ENCODE results near the gene ACTN3.

ACTN3 gene

GRCh38 chr11:66545701-66546367 is 869 bp upstream of the ACTN3 start, which contains the start of gene ZDHHC24:
ZDHHC24 (minus strand) TSS chr11:66546048; CDS start chr11:66546003, 45 bp downstream.
- Histone ChIP-seq H3K4me1 (ENCODE audit: insufficient read depth, low read length, severe bottlenecking) (peaks cover 33% of the 10 kb centered on the region), H3K4me2 (ENCODE audit: low read length) (peak within 1 kb of the TSS; percentile 91), H3K4me3 (ENCODE audit: low read depth, low read length, poor library complexity, severe bottlenecking) (peak within 1 kb of the TSS; percentile 89), H3F3A (ENCODE audit: insufficient read depth, low read length) (no peaks in the 10 kb centered on the region), H3K27ac (ENCODE audit: low read depth, low read length, poor library complexity, severe bottlenecking) (peak within 1 kb of the TSS; percentile 75), H4K20me1 (ENCODE audit: insufficient read depth, low read length) (no peaks in the 10 kb centered on the region), H3K27me3 (ENCODE audit: insufficient read depth, low read length) (0 out of 2 replicates have a peak, but pooled peaks cover 3% of the 10 kb centered on the region), H3K9ac (ENCODE audit: low read length) (peak within 1 kb of the TSS; percentile 79), H3K9me2 (ENCODE audit: low read depth, low read length) (no peaks in the 10 kb centered on the region), H3K36me3 (ENCODE audit: insufficient read depth, low read length) (peaks cover 4% of the 10 kb centered on the region; the same call in 1 of the 2 replicates), H2AFZ (ENCODE audit: low read length) (peak within 1 kb of the TSS; percentile 82), H3K9me3 (ENCODE audit: low read length) (no peaks in the 10 kb centered on the region), H3K79me2 (ENCODE audit: insufficient read depth, low read length) (no peaks in the 10 kb centered on the region)
- no peak for TF ChIP-seq CTCF (IDR thresholded peaks at IDR 0.05; ENCODE audit: low read length)
- TF ChIP-seq EZH2 (IDR thresholded peaks at IDR 0.05; ENCODE audit: borderline replicate concordance, low read length): no peak

- Histone ChIP-seq H3K27me3 (ENCODE audit: insufficient read depth, low read length) (0 out of 2 replicates have a peak, but pooled peaks cover 3% of the 10 kb centered on the region), H3K9ac (ENCODE audit: low read length) (peak overlapping the region; percentile 79; the same call in 1 of the 2 replicates), H3K4me2 (ENCODE audit: low read length) (peak overlapping the region; percentile 91), H3F3A (ENCODE audit: insufficient read depth, low read length) (no peaks in the 10 kb centered on the region), H3K4me1 (ENCODE audit: insufficient read depth, low read length, severe bottlenecking) (peaks cover 33% of the 10 kb centered on the region), H4K20me1 (ENCODE audit: insufficient read depth, low read length) (no peaks in the 10 kb centered on the region), H2AFZ (ENCODE audit: low read length) (no peak overlapping the region), H3K4me3 (ENCODE audit: low read depth, low read length, poor library complexity, severe bottlenecking) (peak overlapping the region; percentile 89), H3K79me2 (ENCODE audit: insufficient read depth, low read length) (no peaks in the 10 kb centered on the region), H3K27ac (ENCODE audit: low read depth, low read length, poor library complexity, severe bottlenecking) (no peak overlapping the region), H3K36me3 (ENCODE audit: insufficient read depth, low read length) (no peaks in the 10 kb centered on the region; the same call in 1 of the 2 replicates), H3K9me2 (ENCODE audit: low read depth, low read length) (no peaks in the 10 kb centered on the region), H3K9me3 (ENCODE audit: low read length) (no peaks in the 10 kb centered on the region)
- TF ChIP-seq CTCF (IDR thresholded peaks at IDR 0.05; ENCODE audit: low read length) (no peak), EZH2 (IDR thresholded peaks at IDR 0.05; ENCODE audit: borderline replicate concordance, low read length) (no peak)
Observed at GRCh38 chr11:66546966-66547661, 411 bp downstream of the ACTN3 start.

- Histone ChIP-seq H3K4me3 (ENCODE audit: low read depth, low read length, poor library complexity, severe bottlenecking) (no peak overlapping the region), H3K27me3 (ENCODE audit: insufficient read depth, low read length) (0 out of 2 replicates have a peak, but pooled peaks cover 3% of the 10 kb centered on the region), H3K9ac (ENCODE audit: low read length) (no peak overlapping the region), H3K4me1 (ENCODE audit: insufficient read depth, low read length, severe bottlenecking) (peaks cover 33% of the 10 kb centered on the region), H3K9me3 (ENCODE audit: low read length) (no peaks in the 10 kb centered on the region), H3F3A (ENCODE audit: insufficient read depth, low read length) (no peaks in the 10 kb centered on the region), H3K9me2 (ENCODE audit: low read depth, low read length) (no peaks in the 10 kb centered on the region), H4K20me1 (ENCODE audit: insufficient read depth, low read length) (no peaks in the 10 kb centered on the region), H3K27ac (ENCODE audit: low read depth, low read length, poor library complexity, severe bottlenecking) (no peak overlapping the region), H3K4me2 (ENCODE audit: low read length) (no peak overlapping the region), H3K36me3 (ENCODE audit: insufficient read depth, low read length) (no peaks in the 10 kb centered on the region; the same call in 1 of the 2 replicates), H3K79me2 (ENCODE audit: insufficient read depth, low read length) (no peaks in the 10 kb centered on the region), H2AFZ (ENCODE audit: low read length) (no peak overlapping the region)
- no peak for TF ChIP-seq EZH2 (IDR thresholded peaks at IDR 0.05; ENCODE audit: borderline replicate concordance, low read length)
- no peak for TF ChIP-seq CTCF (IDR thresholded peaks at IDR 0.05; ENCODE audit: low read length)
Observed at GRCh38 chr11:66547662-66548009, 933 bp downstream of the ACTN3 start.

All from OCI-LY1 (cell line).